Calu3 (cell line): Measurements from ENCODE around the gene SUSD3. TPM values are rescaled to one million over a fixed set of nuclear protein-coding genes. Genes with fewer than 3 reads are reported as not detected.

Source experiments
- BruUV-seq: library from RNA; stranded (reverse); fragments of 400-500 nt; replicated peaks from 2 replicates; lab custom pipeline; 2021; lab: Mats Ljungman, UMichigan
- CTCF ChIA-PET: fragments of 300-600 bp; sonication (Branson Sonifier 250); formaldehyde crosslinking; loops from one replicate; lab custom pipeline; 2022; ENCODE audit warnings: antibody characterized with exemption; lab: Charles Lee
- DNase-seq: peaks from one replicate; pipeline ENCODE4 v3.0.0; 2022
- H3K27ac Mint-ChIP-seq: one replicate; pipeline ENCODE4 v1.8.0; 2022; ENCODE audit warnings: mixed read lengths; ENCODE audit not compliant: unreplicated experiment
- H3K27me3 Mint-ChIP-seq: one replicate; pipeline ENCODE4 v1.8.0; 2022; ENCODE audit warnings: mixed read lengths; ENCODE audit not compliant: unreplicated experiment
- H3K36me3 Mint-ChIP-seq: one replicate; pipeline ENCODE4 v1.8.0; 2022; ENCODE audit warnings: mild to moderate bottlenecking, moderate library complexity, mixed read lengths; ENCODE audit not compliant: insufficient read depth, unreplicated experiment
- H3K4me1 Mint-ChIP-seq: one replicate; pipeline ENCODE4 v1.8.0; 2022; ENCODE audit warnings: mild to moderate bottlenecking, low read depth, mixed read lengths; ENCODE audit not compliant: unreplicated experiment
- H3K4me3 Mint-ChIP-seq: one replicate; pipeline ENCODE4 v1.8.0; 2022; ENCODE audit warnings: mild to moderate bottlenecking, low read depth, moderate library complexity, mixed read lengths; ENCODE audit not compliant: unreplicated experiment
- H3K9me3 Mint-ChIP-seq: one replicate; pipeline ENCODE4 v1.8.0; 2022; ENCODE audit warnings: low read depth, mixed read lengths; ENCODE audit not compliant: unreplicated experiment
- CTCF ChIP-seq: fragments of 200-600 bp; IDR thresholded peaks from one replicate; pipeline ENCODE4 v1.8.0; 2022; ENCODE audit warnings: antibody characterized with exemption; ENCODE audit not compliant: unreplicated experiment
- intact Hi-C: fragments of 100-400 bp; cut with micrococcal nuclease; formaldehyde crosslinking; loops from one replicate; pipeline ENCODE4 v1.10.0; 2022; ENCODE audit not compliant: unreplicated experiment
- total RNA-seq: library from RNA; stranded (reverse); gene quantifications from 2 replicates; pipeline ENCODE4 v1.2.3, GENCODE V29; 2022

Gene SUSD3
- total RNA-seq, 1 experiment from 2014 or later = 1.3 TPM

GRCh38 chr9:93090091-93090655, 31.7 kb downstream of the SUSD3 start:
- intact Hi-C loops = loop anchor here (10.0 kb wide), 1 partner anchor 135 kb away; no protein-coding TSS in a partner anchor

GRCh38 chr9:93091056-93091452, 32.6 kb downstream of the SUSD3 start:
- no peak for DNase-seq
- Mint-ChIP-seq H3K27ac (no peak overlapping the region), H3K36me3 (peaks cover 18% of the 10 kb centered on the region), H3K4me1 (peaks cover 32% of the 10 kb centered on the region), H3K4me3 (no peak overlapping the region), H3K27me3 (no peaks in the 10 kb centered on the region), H3K9me3 (peaks cover 4% of the 10 kb centered on the region)
- intact Hi-C loops = loop anchor here (10.0 kb wide), 1 partner anchor 136 kb away; no protein-coding TSS in a partner anchor
- no peak for TF ChIP-seq CTCF
- CTCF ChIA-PET = no interaction called here
- no TSS peak for BruUV-seq

More at GRCh38 chr9:93090091-93090655, 31.7 kb downstream of the SUSD3 start:
- H3K27me3 Mint-ChIP-seq = no peaks in the 10 kb centered on the region
- peaks cover 11% of the 10 kb centered on the region for H3K36me3 Mint-ChIP-seq
- peaks cover 4% of the 10 kb centered on the region for H3K9me3 Mint-ChIP-seq
- CTCF ChIA-PET = no interaction called here
- DNase-seq = no peak
- H3K4me3 Mint-ChIP-seq = no peak overlapping the region
- peaks cover 32% of the 10 kb centered on the region for H3K4me1 Mint-ChIP-seq
- H3K27ac Mint-ChIP-seq = no peak overlapping the region
- TF ChIP-seq CTCF = no peak
- no TSS peak for BruUV-seq

- TF ChIP-seq CTCF = no peak
- Mint-ChIP-seq H3K27ac (peak overlapping the region; percentile 4), H3K4me3 (no peak overlapping the region), H3K36me3 (peaks cover 23% of the 10 kb centered on the region), H3K9me3 (peaks cover 4% of the 10 kb centered on the region), H3K27me3 (no peaks in the 10 kb centered on the region), H3K4me1 (peaks cover 32% of the 10 kb centered on the region)
- BruUV-seq = no TSS peak
- CTCF ChIA-PET = no interaction called here
- DNase-seq = peak; percentile 62
- intact Hi-C loops = loop anchor here (10.0 kb wide), 1 partner anchor 137 kb away; no protein-coding TSS in a partner anchor
Measured at GRCh38 chr9:93091453-93092081, 33.1 kb downstream of the SUSD3 start.

- Mint-ChIP-seq H3K4me3 (no peak overlapping the region), H3K9me3 (peaks cover 4% of the 10 kb centered on the region), H3K4me1 (peaks cover 38% of the 10 kb centered on the region), H3K36me3 (peaks cover 32% of the 10 kb centered on the region), H3K27me3 (no peaks in the 10 kb centered on the region), H3K27ac (peak overlapping the region; percentile 4)
- CTCF ChIA-PET = no interaction called here
- intact Hi-C loops = loop anchor here (10.0 kb wide), 1 partner anchor 138 kb away; no protein-coding TSS in a partner anchor
- no peak for DNase-seq
- BruUV-seq = no TSS peak
- no peak for TF ChIP-seq CTCF
Measured at GRCh38 chr9:93092251-93092991, 33.9 kb downstream of the SUSD3 start.
